HFF-Myc (cell line): ENCODE results near the gene MCC.

ENCODE experiments used
- DNase-seq: peaks from one replicate; pipeline ENCODE4 v3.0.0-alpha.2; 2011; ENCODE audit warnings: low read depth; ENCODE audit errors: extremely low read depth
- H3K4me3 ChIP-seq: replicated peaks from 2 replicates; pipeline ENCODE4 v1.5.1; 2011; ENCODE audit warnings: low read depth, mild to moderate bottlenecking, control low read depth, low read length
- CTCF ChIP-seq: IDR thresholded peaks from 2 replicates; pipeline ENCODE4 v1.5.1; 2012; ENCODE audit warnings: mild to moderate bottlenecking, low read depth, low read length, control low read depth; ENCODE audit errors: missing control alignments

MCC gene

GRCh38 chr5:113311301-113311700 is 177.0 kb downstream of the MCC start:
- H3K4me3 ChIP-seq: no peak overlapping the region
- no peak for TF ChIP-seq CTCF
- DNase-seq: no peak

DNA sequence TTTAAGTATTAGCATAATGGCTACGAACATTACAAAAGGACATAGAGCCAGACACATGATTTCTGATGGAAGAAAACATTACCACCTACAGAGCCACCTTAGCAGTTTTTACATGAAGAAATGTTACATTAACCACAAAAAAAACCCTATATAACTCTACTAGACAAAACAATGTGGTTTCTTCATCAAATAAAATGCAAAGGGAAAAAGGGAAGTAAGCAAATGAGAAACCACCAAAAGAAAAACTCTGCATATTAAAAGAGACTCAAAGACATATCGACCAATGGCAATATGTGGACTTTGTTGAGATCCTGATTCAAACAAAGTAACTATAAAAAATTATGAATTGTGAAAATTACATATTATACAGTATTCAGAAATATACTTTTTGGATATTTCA is 186.1 kb downstream of the MCC start:
- no peak overlapping the region for H3K4me3 ChIP-seq
- no peak for DNase-seq

DNA sequence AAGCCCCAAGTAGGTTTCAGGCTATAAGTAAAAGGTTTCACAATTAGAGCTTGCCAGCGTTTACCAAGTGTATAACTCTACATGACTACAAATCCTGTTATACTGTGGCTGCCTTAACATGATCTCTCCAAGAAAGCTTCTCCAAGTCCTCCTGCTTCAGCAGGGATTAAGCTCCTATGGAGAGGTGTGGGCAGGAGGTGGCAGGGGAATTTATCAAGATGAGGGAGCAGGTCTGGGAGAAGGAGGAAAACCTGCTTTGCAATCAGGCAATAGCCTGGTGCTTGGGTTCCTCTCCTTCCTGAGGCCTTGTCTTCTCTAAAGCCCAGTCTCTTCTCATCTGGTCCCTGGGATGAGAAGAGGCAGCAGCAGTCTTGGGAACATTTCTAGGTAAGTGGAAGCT is 188.7 kb downstream of the MCC start:
- TF ChIP-seq CTCF: no peak
- no peak overlapping the region for H3K4me3 ChIP-seq
- DNase-seq: no peak

More for the DNA sequence above, 186.1 kb downstream of the MCC start:
- TF ChIP-seq CTCF: no peak

GRCh38 chr5:113296676-113297075 is 191.6 kb downstream of the MCC start:
- no peak for DNase-seq
- no peak overlapping the region for H3K4me3 ChIP-seq
- no peak for TF ChIP-seq CTCF

GRCh38 chr5:113295111-113295539 is 193.1 kb downstream of the MCC start:
- TF ChIP-seq CTCF: no peak
- peak overlapping the region; percentile 51 for H3K4me3 ChIP-seq
- DNase-seq: no peak

- H3K4me3 ChIP-seq: peak overlapping the region; percentile 51
- DNase-seq: peak; percentile 71
- peak; percentile 15 for TF ChIP-seq CTCF
Observed at GRCh38 chr5:113294311-113295110, 193.7 kb downstream of the MCC start.

- peak overlapping the region; percentile 51 for H3K4me3 ChIP-seq
- no peak for DNase-seq
- TF ChIP-seq CTCF: no peak
Observed at GRCh38 chr5:113293975-113294310, 194.3 kb downstream of the MCC start.
